MM.1S (cell line): ENCODE results near the gene LARP6.

ENCODE experiments used
- DNase-seq: peaks from one replicate; pipeline ENCODE4 v3.0.0-alpha.2; 2015
- H2AFZ ChIP-seq: fragments of 300-600 bp; sonication (generic); 2 replicates; pipeline ENCODE4 v1.6.0; 2016; ENCODE audit warnings: antibody characterized with exemption, low read length
- H3F3A ChIP-seq: fragments of 300-600 bp; sonication (generic); 2 replicates; pipeline ENCODE4 v1.6.1; 2016; ENCODE audit warnings: mild to moderate bottlenecking, antibody characterized with exemption, low read length, moderate library complexity, mixed read lengths; ENCODE audit not compliant: insufficient read depth
- H3K27ac ChIP-seq: fragments of 300-600 bp; sonication (generic); 2 replicates; pipeline ENCODE4 v1.5.1; 2016; ENCODE audit warnings: mild to moderate bottlenecking, low read length
- H3K27me3 ChIP-seq: fragments of 300-600 bp; sonication (generic); replicated peaks from 2 replicates; pipeline ENCODE4 v1.6.0; 2016; ENCODE audit warnings: low read length; ENCODE audit not compliant: insufficient read depth
- H3K36me3 ChIP-seq: fragments of 300-600 bp; sonication (generic); replicated peaks from 2 replicates; pipeline ENCODE4 v1.6.1; 2016; ENCODE audit warnings: mild to moderate bottlenecking, low read length, mixed read lengths; ENCODE audit not compliant: insufficient read depth
- H3K4me1 ChIP-seq: fragments of 300-600 bp; sonication (generic); 2 replicates; pipeline ENCODE4 v1.6.1; 2016; ENCODE audit warnings: low read length, mixed read lengths
- H3K4me2 ChIP-seq: fragments of 300-600 bp; sonication (generic); 2 replicates; pipeline ENCODE4 v1.6.0; 2016; ENCODE audit warnings: low read depth, low read length
- H3K4me3 ChIP-seq: fragments of 300-600 bp; sonication (generic); 2 replicates; pipeline ENCODE4 v1.5.1; 2016; ENCODE audit warnings: low read length, mixed read lengths
- H3K79me2 ChIP-seq: fragments of 300-600 bp; sonication (generic); 2 replicates; pipeline ENCODE4 v1.6.1; 2016; ENCODE audit warnings: mixed run types, low read length, mixed read lengths
- H3K9ac ChIP-seq: fragments of 300-600 bp; sonication (generic); 2 replicates; pipeline ENCODE4 v1.6.1; 2016; ENCODE audit warnings: low read length, mixed read lengths
- H3K9me2 ChIP-seq: fragments of 300-600 bp; sonication (generic); replicated peaks from 2 replicates; pipeline ENCODE4 v1.6.1; 2016; ENCODE audit warnings: mild to moderate bottlenecking, low read length, mixed read lengths; ENCODE audit not compliant: insufficient read depth
- H3K9me3 ChIP-seq: fragments of 300-600 bp; sonication (generic); replicated peaks from 2 replicates; pipeline ENCODE4 v1.6.1; 2016; ENCODE audit warnings: mild to moderate bottlenecking, low read length, mixed read lengths; ENCODE audit not compliant: insufficient read depth
- H4K20me1 ChIP-seq: fragments of 300-600 bp; sonication (generic); 2 replicates; pipeline ENCODE4 v1.6.1; 2016; ENCODE audit warnings: mild to moderate bottlenecking, low read length, moderate library complexity, mixed read lengths; ENCODE audit not compliant: insufficient read depth
- EZH2 ChIP-seq: fragments of 300-600 bp; sonication (generic); optimal IDR thresholded peaks from 2 replicates; pipeline ENCODE3; 2017; ENCODE audit warnings: low read depth, mild to moderate bottlenecking, antibody characterized with exemption, low read length, mixed read lengths
- EZH2phosphoT487 ChIP-seq: fragments of 300-600 bp; sonication (generic); IDR thresholded peaks from 2 replicates; pipeline ENCODE4 v1.6.1; 2018; ENCODE audit warnings: antibody characterized with exemption, low read length
- TF ChIP-seq, protein P1 (sequence below): fragments of 300-600 bp; sonication (generic); IDR thresholded peaks from 2 replicates; pipeline ENCODE4 v1.5.1; 2016; ENCODE audit warnings: antibody characterized with exemption, low read length, mixed read lengths

The LARP6 gene

DNA sequence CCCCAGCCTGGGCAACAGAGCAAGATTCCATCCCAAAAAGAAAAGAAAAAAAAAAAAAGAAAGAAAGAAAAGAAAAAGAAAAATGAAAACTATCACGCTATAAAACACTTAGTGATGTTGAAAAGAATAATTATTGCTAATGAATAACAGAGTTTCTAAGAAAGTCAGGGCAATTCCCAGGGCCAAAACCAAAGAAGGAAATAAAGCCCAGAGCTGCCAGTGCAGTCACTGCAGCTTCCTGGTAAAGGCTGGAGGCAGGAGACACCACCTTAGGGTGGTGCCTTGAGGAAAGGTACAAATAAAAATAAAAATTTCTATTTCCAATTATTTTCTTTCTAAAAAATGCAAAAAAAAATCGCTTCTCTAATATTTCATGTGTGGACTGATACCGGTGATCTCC lies 70.9 kb downstream of the LARP6 start:
- Histone ChIP-seq H3K4me3 (no peak overlapping the region), H3K9me3 (no peaks in the 10 kb centered on the region), H3K9ac (no peak overlapping the region), H3K4me2 (no peak overlapping the region), H2AFZ (no peak overlapping the region), H3K27ac (no peak overlapping the region), H3K79me2 (no peaks in the 10 kb centered on the region), H4K20me1 (no peaks in the 10 kb centered on the region), H3K4me1 (no peaks in the 10 kb centered on the region), H3F3A (no peaks in the 10 kb centered on the region), H3K27me3 (no peaks in the 10 kb centered on the region), H3K36me3 (no peaks in the 10 kb centered on the region), H3K9me2 (no peaks in the 10 kb centered on the region)
- TF ChIP-seq EZH2 (no peak), EZH2phosphoT487 (no peak)
- TF ChIP-seq, protein P1, sequence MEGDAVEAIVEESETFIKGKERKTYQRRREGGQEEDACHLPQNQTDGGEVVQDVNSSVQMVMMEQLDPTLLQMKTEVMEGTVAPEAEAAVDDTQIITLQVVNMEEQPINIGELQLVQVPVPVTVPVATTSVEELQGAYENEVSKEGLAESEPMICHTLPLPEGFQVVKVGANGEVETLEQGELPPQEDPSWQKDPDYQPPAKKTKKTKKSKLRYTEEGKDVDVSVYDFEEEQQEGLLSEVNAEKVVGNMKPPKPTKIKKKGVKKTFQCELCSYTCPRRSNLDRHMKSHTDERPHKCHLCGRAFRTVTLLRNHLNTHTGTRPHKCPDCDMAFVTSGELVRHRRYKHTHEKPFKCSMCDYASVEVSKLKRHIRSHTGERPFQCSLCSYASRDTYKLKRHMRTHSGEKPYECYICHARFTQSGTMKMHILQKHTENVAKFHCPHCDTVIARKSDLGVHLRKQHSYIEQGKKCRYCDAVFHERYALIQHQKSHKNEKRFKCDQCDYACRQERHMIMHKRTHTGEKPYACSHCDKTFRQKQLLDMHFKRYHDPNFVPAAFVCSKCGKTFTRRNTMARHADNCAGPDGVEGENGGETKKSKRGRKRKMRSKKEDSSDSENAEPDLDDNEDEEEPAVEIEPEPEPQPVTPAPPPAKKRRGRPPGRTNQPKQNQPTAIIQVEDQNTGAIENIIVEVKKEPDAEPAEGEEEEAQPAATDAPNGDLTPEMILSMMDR: no peak
- no peak for DNase-seq

DNA sequence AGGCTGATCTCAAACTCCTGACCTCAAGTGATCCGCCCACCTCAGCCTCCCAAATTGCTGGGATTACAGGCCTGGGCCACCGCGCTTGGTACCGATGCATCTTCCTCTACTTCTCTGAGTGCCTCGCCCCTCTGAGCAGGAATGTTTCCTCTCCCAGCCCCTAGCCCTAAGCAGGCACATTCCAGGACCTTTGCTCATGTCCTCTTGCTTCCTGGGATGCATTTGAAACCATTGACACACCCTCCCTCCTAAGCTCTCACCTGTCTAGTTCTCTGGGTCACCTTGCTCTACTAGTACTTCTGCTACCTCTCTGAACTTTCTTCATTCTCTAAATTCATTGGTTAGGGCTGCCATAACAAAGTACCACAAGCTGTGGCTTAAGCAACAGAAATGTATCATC lies 72.7 kb downstream of the LARP6 start:
- H3K27ac ChIP-seq: no peak overlapping the region
- no peak for DNase-seq
- H3K27me3 ChIP-seq: no peaks in the 10 kb centered on the region
- H3K4me3 ChIP-seq: no peak overlapping the region
- TF ChIP-seq, protein P1: no peak
- TF ChIP-seq EZH2 (no peak), EZH2phosphoT487 (no peak)
- no peak overlapping the region for H3K4me2 ChIP-seq
- no peaks in the 10 kb centered on the region for H3K9me3 ChIP-seq
- H3K4me1 ChIP-seq: no peaks in the 10 kb centered on the region
- H3K9ac ChIP-seq: no peak overlapping the region
- no peaks in the 10 kb centered on the region for H3K79me2 ChIP-seq
- H4K20me1 ChIP-seq: no peaks in the 10 kb centered on the region
- H3K9me2 ChIP-seq: no peaks in the 10 kb centered on the region
- H2AFZ ChIP-seq: no peak overlapping the region
- H3K36me3 ChIP-seq: no peaks in the 10 kb centered on the region
- no peaks in the 10 kb centered on the region for H3F3A ChIP-seq
